ENCODE results near the gene LDHAL6A. TPM values are rescaled to one million over a fixed set of nuclear protein-coding genes. Genes with fewer than 3 reads are reported as not detected.

LDHAL6A gene
- total RNA-seq, 1 donor from 2014 or later: not detected

GRCh38 chr11:18420067-18420466, 35.6 kb upstream of the LDHAL6A start:
- Mint-ChIP-seq H3K4me1 (no peaks in the 10 kb centered on the region), H3K9me3 (no peaks in the 10 kb centered on the region), H3K4me3 (no peak overlapping the region), H3K27ac (no peak overlapping the region), H3K36me3 (ENCODE audit: low read depth) (no peaks in the 10 kb centered on the region), H3K27me3 (peaks cover 2% of the 10 kb centered on the region)
- ATAC-seq (ENCODE audit: low read depth) (no peak), DNase-seq (no peak)
- no peak for TF ChIP-seq CTCF (IDR thresholded peaks at IDR 0.05)
- POLR2A ChIA-PET: no interaction called here
- intact Hi-C loops (cut with micrococcal nuclease): no loop called here
- CTCF ChIA-PET: no interaction called here

DNA sequence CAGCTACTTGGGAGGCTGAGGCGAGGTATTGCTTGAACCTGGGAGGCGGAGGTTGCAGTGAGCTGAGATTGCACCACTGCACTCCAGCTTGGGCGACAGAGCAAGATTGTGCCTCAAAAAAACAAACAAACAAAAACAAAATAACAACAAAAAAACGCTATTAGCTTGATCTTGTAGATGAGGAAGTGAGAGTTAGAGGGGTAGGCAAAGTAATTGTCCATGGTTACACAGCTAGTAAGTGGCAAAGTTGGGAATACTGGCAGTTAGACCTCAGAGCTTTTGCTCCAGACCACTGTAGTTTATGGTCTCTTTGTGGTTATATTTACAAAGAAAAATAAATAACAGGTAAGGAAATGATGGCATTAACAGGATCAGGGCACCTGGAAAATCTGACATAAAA, 28.4 kb upstream of the LDHAL6A start:
- DNase-seq (no peak), ATAC-seq (ENCODE audit: low read depth) (no peak)
- Mint-ChIP-seq H3K36me3 (ENCODE audit: low read depth) (no peaks in the 10 kb centered on the region), H3K4me3 (no peak overlapping the region), H3K9me3 (no peaks in the 10 kb centered on the region), H3K27me3 (peaks cover 2% of the 10 kb centered on the region), H3K27ac (no peak overlapping the region), H3K4me1 (no peaks in the 10 kb centered on the region)
- POLR2A ChIA-PET: interaction anchor here (1.2 kb wide), 1 partner anchor 33 kb away, joined by 6 read pairs; the partner anchor contains the start of gene LDHA
- no peak for TF ChIP-seq CTCF (IDR thresholded peaks at IDR 0.05)
- intact Hi-C loops (cut with micrococcal nuclease): no loop called here
- CTCF ChIA-PET: interaction anchor here (0.8 kb wide), 1 partner anchor 312 kb away, joined by 3 read pairs; no protein-coding TSS in a partner anchor

DNA sequence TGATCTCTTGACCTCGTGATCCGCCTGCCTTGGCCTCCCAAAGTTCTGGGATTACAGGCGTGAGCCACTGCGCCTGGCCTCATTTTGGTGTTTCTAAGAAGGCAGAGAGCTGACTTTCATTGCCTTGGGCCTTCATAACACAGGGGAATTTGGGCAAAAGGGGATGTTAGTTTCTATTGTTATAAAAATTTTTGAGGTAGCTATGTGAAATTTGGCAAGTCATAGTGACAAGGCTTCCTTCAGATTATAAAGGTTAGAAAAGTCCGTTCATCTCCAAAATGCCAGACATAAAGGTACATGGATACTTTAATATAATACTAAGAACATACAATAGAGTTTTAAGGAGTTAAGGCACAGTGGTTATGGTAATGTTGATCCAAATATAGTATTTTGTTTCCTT, 26.3 kb upstream of the LDHAL6A start:
- CTCF ChIA-PET: no interaction called here
- POLR2A ChIA-PET: interaction anchor here (0.6 kb wide), 1 partner anchor 149 kb away, joined by 4 read pairs; no protein-coding TSS in a partner anchor
- Mint-ChIP-seq H3K27ac (no peak overlapping the region), H3K36me3 (ENCODE audit: low read depth) (no peaks in the 10 kb centered on the region), H3K4me3 (no peak overlapping the region), H3K4me1 (no peaks in the 10 kb centered on the region), H3K27me3 (no peaks in the 10 kb centered on the region), H3K9me3 (no peaks in the 10 kb centered on the region)
- TF ChIP-seq CTCF (IDR thresholded peaks at IDR 0.05): no peak
- DNase-seq: no peak
- no peak for ATAC-seq (ENCODE audit: low read depth)
- intact Hi-C loops (cut with micrococcal nuclease): no loop called here

- H3K27me3 Mint-ChIP-seq: no peaks in the 10 kb centered on the region
Measured at GRCh38 chr11:18438691-18439090, 17.0 kb upstream of the LDHAL6A start.

GRCh38 chr11:18449251-18449650, 6.4 kb upstream of the LDHAL6A start:
- H3K36me3 Mint-ChIP-seq (ENCODE audit: low read depth): no peaks in the 10 kb centered on the region
- peaks cover 5% of the 10 kb centered on the region for H3K27me3 Mint-ChIP-seq
- intact Hi-C loops (cut with micrococcal nuclease): no loop called here
- ATAC-seq (ENCODE audit: low read depth) (no peak), DNase-seq (no peak)
- TF ChIP-seq CTCF (IDR thresholded peaks at IDR 0.05): no peak
- ChIA-PET CTCF (no interaction called here), POLR2A (no interaction called here)
- H3K4me1 Mint-ChIP-seq: peaks cover 4% of the 10 kb centered on the region
- H3K9me3 Mint-ChIP-seq: no peaks in the 10 kb centered on the region
- H3K27ac Mint-ChIP-seq: no peak overlapping the region
- H3K4me3 Mint-ChIP-seq: no peak overlapping the region

More at GRCh38 chr11:18438691-18439090, 17.0 kb upstream of the LDHAL6A start:
- ATAC-seq (ENCODE audit: low read depth): no peak
- H3K9me3 Mint-ChIP-seq: no peaks in the 10 kb centered on the region
- ChIA-PET POLR2A (no interaction called here), CTCF (no interaction called here)
- no peak overlapping the region for H3K27ac Mint-ChIP-seq
- no peak for TF ChIP-seq CTCF (IDR thresholded peaks at IDR 0.05)
- H3K4me3 Mint-ChIP-seq: no peak overlapping the region
- DNase-seq: no peak
- intact Hi-C loops (cut with micrococcal nuclease): no loop called here
- no peaks in the 10 kb centered on the region for H3K4me1 Mint-ChIP-seq
- no peaks in the 10 kb centered on the region for H3K36me3 Mint-ChIP-seq (ENCODE audit: low read depth)
